ENCODE data around the gene ISCA2. TPM values are rescaled to one million over a fixed set of nuclear protein-coding genes. Genes with fewer than 3 reads are reported as not detected.
A peak's percentile ranks its signal among the peaks of the same experiment; 100 is the strongest.

The ISCA2 gene
- total RNA-seq, 1 donor from 2014 or later = 21.4 TPM

DNA sequence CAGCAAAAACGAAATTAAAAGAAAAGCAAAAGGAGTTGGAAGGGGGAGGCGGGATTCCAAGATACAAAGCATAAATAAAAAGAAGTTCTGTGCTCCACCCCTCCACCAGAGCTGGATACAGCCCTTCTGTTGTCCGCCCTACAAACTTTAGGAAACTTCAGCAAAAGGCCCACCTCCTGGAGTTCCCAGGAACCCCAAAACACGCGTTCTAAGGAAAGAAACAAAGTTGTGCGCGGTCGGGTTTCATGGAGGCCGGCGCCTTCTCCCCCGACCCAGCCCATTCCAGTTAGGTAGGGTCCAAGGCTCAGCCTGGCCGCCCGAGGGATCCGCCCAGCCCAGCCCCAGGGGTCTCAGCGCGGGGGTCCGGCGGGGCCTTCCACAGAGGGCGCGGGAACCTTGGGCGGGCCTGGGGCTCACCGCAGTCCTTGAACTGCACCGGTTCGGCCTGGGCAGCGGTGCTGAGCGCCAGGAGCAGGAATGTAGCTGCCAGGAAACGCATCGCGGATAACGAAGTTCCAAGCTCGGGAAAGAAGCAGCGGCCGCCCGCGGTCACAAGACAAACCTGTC lies 706 bp upstream of the ISCA2 start, which contains the start of gene NPC2:
Gene NPC2 (minus strand): TSS at position 530 of the 567 bp plus-strand sequence. CDS start 31 bp downstream, at position 499.
- H3K27ac ChIP-seq = peak within 1 kb of the TSS; percentile 91
- H3K9me3 ChIP-seq = no peaks in the 10 kb centered on the region
- intact Hi-C loops (cut with DNase I) = no loop called here
- H3K4me3 ChIP-seq = peak within 1 kb of the TSS; percentile 78
- ATAC-seq (no peak), DNase-seq (no peak)
- H3K4me1 ChIP-seq = peaks cover 24% of the 10 kb centered on the region
- H3K36me3 ChIP-seq = peaks cover 6% of the 10 kb centered on the region
- TF ChIP-seq, protein P1, sequence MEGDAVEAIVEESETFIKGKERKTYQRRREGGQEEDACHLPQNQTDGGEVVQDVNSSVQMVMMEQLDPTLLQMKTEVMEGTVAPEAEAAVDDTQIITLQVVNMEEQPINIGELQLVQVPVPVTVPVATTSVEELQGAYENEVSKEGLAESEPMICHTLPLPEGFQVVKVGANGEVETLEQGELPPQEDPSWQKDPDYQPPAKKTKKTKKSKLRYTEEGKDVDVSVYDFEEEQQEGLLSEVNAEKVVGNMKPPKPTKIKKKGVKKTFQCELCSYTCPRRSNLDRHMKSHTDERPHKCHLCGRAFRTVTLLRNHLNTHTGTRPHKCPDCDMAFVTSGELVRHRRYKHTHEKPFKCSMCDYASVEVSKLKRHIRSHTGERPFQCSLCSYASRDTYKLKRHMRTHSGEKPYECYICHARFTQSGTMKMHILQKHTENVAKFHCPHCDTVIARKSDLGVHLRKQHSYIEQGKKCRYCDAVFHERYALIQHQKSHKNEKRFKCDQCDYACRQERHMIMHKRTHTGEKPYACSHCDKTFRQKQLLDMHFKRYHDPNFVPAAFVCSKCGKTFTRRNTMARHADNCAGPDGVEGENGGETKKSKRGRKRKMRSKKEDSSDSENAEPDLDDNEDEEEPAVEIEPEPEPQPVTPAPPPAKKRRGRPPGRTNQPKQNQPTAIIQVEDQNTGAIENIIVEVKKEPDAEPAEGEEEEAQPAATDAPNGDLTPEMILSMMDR (IDR thresholded peaks at IDR 0.05) = no peak
- H3K27me3 ChIP-seq = no peaks in the 10 kb centered on the region

DNA sequence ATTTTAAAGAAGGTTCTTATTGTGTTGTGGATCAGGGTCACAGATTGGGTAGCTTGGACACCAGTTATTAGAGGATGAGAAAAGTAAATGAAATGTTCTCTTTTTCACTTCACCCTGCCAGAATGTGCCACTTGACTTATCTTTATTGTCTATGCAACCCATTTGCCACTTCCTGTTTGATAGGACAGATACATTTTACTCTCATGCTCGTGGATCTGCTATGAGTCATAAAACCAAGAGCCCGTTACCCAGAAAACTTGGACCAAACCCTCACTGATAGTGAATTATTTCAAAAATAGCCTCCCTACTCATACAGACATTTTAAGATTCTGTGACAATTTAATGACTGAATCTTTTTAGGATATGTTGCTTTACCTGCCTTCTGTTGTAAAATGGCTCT lies 1.8 kb downstream of the ISCA2 start:
- H3K4me1 ChIP-seq = peaks cover 6% of the 10 kb centered on the region
- no peak for DNase-seq
- no peaks in the 10 kb centered on the region for H3K9me3 ChIP-seq
- no peaks in the 10 kb centered on the region for H3K27me3 ChIP-seq
- H3K4me3 ChIP-seq = no peak overlapping the region
- no peak overlapping the region for H3K27ac ChIP-seq
- H3K36me3 ChIP-seq = peaks cover 6% of the 10 kb centered on the region
- ATAC-seq = no peak
- intact Hi-C loops (cut with DNase I) = no loop called here
- TF ChIP-seq, protein P1 (IDR thresholded peaks at IDR 0.05) = no peak

DNA sequence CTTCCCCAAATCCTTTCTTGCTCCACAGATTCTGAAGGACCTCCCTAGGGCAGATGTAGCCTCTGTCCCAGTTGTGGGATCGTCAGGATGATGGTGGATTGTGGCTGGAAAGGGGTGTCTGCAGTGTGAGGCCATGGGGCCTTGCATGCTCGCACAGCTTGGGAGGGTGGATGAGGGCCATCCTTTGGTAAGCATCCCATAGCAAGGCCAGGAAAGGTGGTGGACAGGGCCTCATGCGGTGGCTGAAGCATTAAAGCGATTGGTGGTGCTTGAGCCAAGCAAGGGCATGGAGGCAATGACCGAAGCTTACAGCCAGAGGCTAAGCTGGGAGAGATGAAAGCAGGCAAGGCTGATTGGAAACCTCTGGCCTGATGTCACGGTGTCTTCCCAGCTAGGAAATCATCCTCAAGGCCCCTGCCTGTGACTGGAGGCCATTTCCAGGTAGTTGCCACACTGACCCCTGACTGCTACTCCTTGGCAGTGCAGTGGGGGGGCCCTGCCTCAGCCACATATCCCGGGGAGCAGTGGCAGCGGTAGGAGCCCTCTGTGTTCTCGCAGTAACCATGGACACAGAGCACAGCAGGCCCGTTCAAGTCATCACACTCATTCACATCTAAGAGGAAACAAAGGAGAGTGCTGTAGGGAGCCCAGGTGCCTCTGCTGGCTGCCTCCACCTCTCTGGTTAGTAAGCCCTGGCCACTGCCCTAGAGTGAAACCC lies 7.0 kb downstream of the ISCA2 start:
- no peak for DNase-seq
- H3K4me3 ChIP-seq = no peak overlapping the region
- no peaks in the 10 kb centered on the region for H3K9me3 ChIP-seq
- H3K27me3 ChIP-seq = no peaks in the 10 kb centered on the region
- H3K4me1 ChIP-seq = no peaks in the 10 kb centered on the region
- TF ChIP-seq, protein P1 (IDR thresholded peaks at IDR 0.05) = no peak
- no peak overlapping the region for H3K27ac ChIP-seq
- intact Hi-C loops (cut with DNase I) = loop anchor here (10.0 kb wide), 1 partner anchor 104 kb away; no protein-coding TSS in a partner anchor
- no peak for ATAC-seq
- H3K36me3 ChIP-seq = peaks cover 6% of the 10 kb centered on the region

DNA sequence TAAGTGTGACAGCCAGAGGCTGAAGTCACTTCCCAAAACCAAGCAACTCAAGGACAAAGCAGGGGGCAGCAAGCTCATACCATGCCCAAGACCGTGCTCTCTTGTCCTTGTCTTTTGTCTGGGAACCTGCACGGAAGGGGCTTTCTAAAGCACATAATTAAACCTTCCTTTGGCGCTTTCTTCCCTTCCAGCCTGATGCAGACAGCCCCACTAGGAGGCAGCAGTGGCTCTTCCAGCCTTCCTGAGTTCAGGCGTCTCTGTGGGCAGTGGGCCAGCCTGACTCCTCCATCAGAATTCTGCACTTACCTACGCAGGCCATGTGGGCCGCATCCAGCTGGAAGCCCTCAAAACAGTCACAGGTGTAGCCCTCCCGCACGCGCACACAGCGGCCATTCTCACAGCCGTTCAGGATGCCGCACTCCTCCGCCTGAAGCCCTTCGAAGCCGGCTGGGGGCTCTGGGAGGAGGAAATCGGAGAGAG lies 7.6 kb downstream of the ISCA2 start:
- H3K4me3 ChIP-seq = no peak overlapping the region
- no peaks in the 10 kb centered on the region for H3K4me1 ChIP-seq
- peaks cover 2% of the 10 kb centered on the region for H3K36me3 ChIP-seq
- intact Hi-C loops (cut with DNase I) = loop anchor here (10.0 kb wide), 1 partner anchor 104 kb away; no protein-coding TSS in a partner anchor
- TF ChIP-seq, protein P1 (IDR thresholded peaks at IDR 0.05) = peak; percentile 67
- no peak overlapping the region for H3K27ac ChIP-seq
- H3K9me3 ChIP-seq = no peaks in the 10 kb centered on the region
- ATAC-seq (peak; percentile 77), DNase-seq (peak; percentile 87)
- H3K27me3 ChIP-seq = no peaks in the 10 kb centered on the region

DNA sequence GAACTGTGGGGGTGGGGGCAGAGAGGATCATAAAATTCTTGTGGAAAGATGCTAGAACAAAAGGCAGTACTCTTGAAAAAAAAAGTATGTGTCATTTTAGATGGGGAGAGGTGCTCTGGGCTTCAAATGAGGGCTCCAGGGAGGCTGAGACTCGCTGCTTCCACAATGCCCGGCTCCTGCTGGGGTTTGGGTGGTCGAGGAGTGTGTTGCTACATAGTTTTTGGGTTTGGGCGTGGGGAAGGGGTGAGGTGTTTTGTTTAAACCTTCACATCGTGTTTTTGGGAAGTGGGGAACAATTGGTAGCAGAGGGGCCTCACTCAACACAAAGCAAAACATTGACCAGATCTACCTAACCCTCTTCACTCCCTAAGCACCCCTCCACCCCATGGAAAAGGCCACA lies 8.1 kb downstream of the ISCA2 start:
- no peaks in the 10 kb centered on the region for H3K4me1 ChIP-seq
- TF ChIP-seq, protein P1 (IDR thresholded peaks at IDR 0.05) = no peak
- no peaks in the 10 kb centered on the region for H3K27me3 ChIP-seq
- intact Hi-C loops (cut with DNase I) = loop anchor here (10.0 kb wide), 1 partner anchor 103 kb away; no protein-coding TSS in a partner anchor
- DNase-seq = no peak
- no peaks in the 10 kb centered on the region for H3K9me3 ChIP-seq
- no peak overlapping the region for H3K4me3 ChIP-seq
- no peak overlapping the region for H3K27ac ChIP-seq
- no peaks in the 10 kb centered on the region for H3K36me3 ChIP-seq
- no peak for ATAC-seq

Data from upper lobe of right lung (tissue), 1 donor.